NCI-H774 (cell line): ENCODE results near the gene SPECC1L.
"Not testable (repeated sequence)": the region's sequence is repeated elsewhere in the genome, so short reads cannot be mapped to it uniquely, and the experiment has no call there.

Experiments
- DNase-seq: peaks from one replicate; lab custom pipeline; 2025; lab: John Stamatoyannopoulos, UW

SPECC1L gene

DNA sequence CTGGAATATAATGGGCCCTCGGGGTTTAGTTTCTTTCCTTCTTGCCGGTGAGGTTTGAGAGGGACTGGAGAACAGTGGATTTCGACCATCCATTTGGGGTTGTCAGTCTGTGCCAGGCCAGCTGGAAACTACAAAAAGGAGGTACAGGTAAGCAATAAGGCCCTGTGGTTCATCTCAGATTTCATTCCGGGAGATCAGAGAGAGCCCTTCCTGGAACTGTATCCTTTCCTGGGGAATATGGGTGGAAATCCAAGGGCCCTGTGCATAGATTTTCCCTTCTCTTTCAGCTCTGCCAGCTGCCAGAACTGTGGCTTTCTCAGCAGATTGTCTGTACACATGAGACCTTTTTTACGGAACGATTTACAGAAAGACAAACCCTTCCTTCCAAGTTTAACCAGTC is 17.2 kb downstream of the SPECC1L start:
- not testable (repeated sequence) for DNase-seq

DNA sequence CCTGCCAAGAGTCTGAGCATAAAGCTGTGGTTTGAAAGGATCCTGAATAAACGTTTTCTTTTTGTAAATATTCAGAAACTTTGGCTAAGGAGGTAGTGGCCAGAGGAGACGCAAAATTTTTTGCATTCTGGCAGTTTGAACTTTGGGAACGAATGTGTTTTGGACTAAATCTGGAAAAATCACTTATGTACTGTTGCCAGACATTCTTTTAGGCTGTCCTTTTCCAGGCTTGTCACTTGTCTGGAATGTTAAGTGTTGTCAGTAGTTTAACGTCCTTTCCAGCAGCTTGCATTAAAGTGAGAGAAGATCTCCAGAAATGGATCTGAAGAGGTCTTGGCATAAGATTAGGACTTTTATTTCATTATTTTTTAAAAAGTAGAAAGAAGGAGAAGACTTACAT is 18.5 kb downstream of the SPECC1L start:
- DNase-seq = no peak

DNA sequence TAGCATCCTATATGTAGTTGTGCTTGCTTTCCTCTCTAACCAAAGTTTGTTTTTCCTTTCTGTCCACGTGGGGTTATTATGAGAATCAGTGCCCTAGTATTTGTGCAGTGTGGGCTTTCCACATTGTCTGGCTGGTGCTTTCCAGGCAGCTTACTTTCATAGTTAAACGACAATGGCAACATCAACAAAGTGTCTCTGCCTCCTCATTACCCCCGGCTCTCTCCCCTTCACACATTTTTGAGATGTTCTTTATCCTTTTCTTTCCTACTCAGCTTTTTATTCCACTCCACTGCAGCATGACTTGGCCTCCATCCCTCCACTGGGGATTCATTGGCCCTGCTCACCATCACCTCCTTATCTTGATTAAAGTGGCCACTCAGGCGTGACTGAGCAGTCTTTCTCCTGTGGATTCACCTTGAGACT is 19.1 kb downstream of the SPECC1L start:
- DNase-seq = no peak

DNA sequence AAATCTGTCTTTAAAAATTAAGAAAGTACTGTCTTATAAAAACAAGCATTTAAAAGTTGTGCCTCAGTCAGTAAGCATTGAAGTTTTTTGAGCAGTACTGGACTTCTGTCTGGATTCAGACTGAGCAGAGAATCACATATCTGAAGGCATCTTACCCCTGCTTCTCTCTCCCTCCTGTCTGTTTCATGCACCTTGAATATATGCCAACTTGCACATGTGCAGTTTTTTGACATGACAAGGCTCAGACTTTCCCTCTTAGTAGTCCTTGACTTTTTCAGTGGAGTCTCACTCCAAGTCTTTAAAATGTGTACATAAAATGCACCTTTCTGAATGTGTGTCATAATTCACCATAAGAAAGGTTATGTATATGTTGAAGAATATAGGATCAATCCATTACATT is 19.8 kb downstream of the SPECC1L start:
- no peak for DNase-seq

DNA sequence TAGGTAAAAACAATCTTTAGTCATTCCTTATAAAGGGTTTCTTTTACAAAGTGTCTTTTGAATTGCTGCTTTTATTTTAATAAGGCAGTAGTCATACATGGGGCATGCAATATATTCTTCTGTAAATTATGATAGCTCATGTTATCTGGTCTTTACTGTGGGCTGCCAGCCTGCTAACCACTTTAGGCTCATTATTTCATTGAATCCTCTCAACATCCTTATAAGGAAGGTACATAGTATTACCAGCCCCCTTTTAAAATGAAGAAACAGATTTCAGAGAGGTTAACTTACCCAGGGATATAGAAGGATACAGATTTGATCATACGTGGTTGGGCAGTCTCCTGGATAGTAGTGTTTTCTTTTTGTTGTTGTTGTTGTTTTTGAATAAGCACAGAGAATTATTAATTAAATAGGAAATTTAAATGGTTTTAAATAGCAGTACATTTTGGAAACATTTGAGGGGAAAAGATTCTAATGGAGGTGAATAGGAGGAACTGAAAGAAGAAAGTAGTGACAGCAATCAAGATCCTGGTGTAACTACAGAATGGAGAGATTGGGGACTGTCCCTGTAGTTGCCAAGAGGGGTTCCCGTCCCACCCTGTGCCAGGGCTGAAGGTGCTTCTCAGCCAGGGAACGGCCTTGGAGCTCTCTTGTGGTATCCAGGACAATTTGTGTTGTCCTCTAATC is 21.0 kb downstream of the SPECC1L start:
- no peak for DNase-seq

DNA sequence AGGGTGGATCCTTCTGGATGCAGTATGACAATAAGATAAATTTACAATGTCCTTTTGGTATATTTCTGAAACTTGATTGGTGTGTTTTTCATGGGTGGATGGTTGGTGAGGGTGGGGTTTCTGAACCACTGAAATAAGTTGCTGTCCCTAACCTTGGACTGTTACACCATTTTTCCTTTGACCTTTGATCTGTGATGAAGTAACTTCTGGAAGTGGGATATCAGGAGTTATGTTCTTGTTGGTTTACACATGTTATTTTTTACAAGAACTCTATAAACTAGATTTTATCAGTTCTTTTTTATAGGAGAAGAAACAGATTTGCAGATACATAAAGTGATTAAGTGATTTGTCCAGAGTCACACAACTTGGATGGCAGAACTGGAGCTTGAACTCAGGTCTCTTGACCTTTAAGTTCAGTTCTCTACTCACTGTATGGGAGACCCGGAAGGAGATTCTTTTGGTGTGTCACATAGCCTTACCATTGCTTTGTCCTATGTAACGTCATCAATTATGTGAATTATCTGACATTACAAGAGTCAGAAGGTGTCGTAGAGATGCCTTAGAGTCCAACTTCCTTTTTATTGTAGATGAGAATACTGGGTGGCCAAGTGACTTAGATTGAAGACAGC is 21.7 kb downstream of the SPECC1L start:
- DNase-seq = not testable (repeated sequence)

DNA sequence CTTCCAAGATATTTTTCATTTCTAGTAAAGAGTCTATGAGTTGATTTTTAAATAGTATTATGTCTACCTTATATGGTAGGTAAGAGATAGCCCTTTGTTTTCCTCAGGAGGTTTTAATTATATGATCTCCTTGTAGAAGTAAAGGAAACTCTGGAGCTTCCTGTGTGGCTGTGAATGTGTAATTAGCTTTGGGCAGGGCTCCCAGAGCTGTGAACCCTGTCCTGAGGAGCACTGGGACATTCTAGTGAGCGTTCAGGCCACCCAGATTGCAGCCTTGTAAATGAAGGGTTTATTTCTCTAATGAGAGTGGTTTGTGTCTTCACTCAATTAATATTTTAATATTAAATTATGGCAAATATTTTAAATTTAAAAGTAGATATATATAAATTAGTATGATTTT is 24.3 kb downstream of the SPECC1L start:
- DNase-seq = not testable (repeated sequence)

DNA sequence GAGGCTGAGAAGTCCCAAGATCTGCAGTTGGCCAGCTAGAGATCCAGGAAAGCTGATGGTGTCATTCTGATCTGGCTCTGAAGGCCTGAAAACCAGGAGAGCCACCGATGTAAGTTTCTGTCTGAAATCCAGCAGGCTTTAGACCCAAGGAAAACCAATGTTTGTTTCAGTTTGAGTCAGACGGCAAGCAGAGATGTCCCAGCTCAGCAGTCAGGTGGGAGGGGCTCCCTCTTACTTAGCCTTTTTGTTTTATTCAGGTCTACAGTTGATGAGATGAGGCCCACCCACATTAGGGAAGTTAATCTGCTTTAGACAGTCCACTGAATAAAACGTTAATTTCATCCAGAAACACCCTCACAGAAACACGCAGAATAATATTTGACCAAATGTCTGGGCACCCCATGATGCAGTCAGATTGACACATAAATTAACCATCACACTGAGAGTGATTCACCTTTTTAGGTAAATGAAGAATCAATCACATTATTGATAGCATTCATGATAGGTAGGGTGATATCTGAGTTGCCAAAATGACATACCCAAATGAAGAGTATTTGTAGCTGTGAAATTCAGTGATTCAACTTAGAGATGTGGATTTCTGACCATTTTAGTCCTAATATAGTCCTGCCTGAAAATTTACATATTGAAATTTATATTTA is 28.0 kb downstream of the SPECC1L start:
- DNase-seq = not testable (repeated sequence)

DNA sequence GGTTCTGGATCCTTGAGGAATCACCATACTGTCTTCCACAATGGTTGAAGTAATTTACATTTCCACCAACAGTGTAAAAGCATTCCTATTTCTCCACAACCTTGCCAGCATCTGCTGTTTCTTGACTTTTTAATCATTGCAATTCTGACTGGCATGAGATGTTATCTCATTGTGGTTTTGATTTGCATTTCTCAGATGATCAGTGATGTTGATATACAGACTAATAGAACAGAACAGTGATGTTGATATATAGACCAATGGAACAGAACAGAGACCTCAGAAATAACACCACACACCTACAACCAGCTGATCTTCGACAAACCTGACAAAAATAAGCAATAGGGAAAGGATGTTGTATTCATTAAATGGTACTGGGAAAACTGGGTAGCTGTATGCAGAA is 29.9 kb downstream of the SPECC1L start:
- DNase-seq = not testable (repeated sequence)

DNA sequence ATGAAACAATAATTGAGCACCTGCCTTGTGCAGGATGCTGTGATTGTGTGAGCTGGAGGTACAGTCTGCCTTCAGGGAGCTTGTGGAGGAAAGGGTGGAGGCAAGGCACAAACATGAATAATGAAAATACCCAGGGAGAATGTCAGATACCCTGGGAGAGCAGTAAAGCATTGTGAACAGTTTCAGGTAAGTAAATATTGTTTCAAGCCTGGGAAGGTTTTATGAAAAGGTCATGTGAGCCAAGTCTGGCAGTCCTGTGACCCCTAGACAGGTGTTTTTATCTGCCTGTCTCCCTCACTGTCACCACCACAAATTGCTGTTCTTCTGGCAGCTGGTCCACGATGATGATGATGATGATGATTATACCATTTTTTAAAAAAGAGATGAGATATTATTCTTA is 32.0 kb downstream of the SPECC1L start:
- DNase-seq = peak; percentile 84

DNA sequence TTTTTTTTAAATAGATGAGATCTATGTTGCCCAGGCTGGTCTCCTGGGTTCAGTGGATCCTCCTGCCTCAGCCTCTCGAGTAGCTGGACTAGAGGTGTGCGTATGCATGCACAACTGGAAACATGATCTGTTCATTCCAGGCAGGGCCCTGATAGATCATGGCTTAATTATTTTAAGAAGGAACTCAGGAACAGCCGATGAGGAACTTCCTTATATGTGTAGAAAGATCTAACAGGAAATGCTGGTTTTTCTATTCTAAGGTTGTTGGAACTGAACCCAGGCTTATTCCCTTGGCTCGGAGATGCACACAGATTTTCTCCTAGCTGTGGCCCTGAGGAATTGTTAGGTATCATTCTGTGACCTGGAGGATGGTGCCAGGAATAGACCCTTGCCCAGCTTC is 32.4 kb downstream of the SPECC1L start:
- DNase-seq = no peak

DNA sequence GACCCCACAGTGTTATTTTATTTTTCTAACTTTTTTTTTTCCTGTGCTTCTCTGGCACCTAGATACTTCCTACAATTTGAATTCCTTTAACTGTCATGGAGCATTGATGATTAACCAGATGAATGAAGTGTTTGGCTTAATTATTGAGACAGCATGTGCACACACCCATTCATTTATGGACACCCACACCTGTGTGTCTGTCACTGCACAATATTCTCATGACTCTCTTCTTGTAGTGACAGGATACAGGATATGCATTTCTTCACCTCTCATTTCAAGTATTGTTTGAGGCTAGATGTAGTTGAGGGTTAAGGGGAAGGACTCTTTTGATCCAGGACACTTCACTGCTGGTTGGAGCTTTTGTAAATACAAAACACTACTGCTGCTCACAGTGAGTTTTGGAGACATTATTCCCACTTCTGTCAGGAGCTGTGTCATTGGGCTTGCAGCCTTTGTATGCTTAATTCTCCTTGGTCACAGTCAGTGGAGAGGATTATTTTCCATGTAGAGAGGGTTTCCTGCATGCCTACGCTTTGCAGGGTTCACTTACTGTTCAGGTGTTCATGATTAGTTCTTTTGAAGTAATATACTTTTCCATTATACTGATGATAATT is 33.5 kb downstream of the SPECC1L start:
- no peak for DNase-seq

DNA sequence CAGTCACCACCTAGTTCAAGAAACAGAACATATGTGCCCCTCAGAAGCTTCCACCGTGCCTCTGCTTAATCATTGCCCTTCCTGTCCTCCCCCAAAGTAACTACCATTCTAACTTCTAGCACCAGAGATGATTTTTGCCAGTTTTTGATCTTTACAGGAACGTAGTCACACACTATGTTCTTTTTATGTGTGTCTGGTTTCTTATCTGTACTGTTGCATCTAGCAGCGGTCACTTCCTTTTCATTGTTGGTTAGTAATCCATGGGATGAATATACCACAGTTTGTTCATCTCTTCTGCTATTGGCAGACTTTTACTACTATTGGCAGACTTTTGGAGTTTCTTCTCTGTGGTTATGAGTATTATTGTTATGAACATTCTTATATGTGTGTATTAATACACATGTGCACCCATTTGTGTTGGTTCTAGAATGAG is 34.6 kb downstream of the SPECC1L start:
- DNase-seq = no peak

DNA sequence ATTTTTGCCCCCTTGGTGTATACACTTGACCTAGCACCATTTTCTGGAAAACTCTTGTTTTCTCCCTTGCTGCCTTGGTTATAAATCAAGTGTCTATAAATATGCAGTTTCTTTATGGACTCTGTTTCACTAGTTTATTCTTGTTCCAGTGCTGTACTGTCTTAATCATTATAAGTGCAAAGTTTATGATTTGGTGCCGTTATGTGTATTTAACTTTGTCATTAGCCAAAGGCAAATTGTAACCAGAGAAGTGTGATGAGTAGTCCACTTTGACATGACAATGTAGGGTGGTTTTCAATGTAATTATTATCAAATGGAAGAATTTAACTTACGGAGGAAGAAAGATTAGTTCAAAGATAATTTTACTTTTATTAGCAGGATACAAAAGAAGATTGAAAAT is 40.3 kb downstream of the SPECC1L start:
- DNase-seq = no peak

DNA sequence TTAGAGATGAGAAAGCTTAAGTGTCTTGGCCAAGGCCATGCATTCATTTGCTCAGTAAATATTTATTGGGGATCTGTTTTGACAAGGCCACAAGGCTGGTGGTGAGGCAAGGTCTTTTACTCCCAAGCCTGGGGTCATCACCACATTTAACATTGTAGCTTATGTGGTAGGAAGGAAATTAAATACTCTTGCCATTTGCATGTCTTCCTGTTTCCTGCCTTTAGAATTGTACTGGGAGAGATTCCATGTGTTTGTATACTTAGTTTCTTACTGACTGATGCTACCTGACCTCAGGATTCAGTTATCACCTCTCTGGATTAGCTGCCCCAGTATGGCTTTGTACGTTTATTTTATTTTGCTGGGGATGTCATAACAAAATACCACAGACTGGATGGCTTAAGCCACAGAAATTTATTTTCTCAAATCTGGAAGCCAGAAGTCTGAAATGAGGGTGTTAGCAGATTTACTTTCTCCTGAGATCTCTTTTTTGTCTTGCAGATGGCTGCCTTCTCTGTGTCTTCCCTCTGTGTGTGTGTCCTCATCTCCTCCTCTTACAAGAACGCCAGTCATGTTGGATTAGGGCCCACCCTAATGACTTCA is 44.8 kb downstream of the SPECC1L start:
- DNase-seq = no peak

DNA sequence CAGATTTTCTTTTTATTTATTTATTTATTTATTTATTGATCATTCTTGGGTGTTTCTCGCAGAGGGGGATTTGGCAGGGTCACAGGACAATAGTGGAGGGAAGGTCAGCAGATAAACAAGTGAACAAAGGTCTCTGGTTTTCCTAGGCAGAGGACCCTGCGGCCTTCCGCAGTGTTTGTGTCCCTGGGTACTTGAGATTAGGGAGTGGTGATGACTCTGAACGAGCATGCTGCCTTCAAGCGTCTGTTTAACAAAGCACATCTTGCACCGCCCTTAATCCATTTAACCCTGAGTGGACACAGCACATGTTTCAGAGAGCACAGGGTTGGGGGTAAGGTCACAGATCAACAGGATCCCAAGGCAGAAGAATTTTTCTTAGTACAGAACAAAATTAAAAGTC is 45.6 kb downstream of the SPECC1L start:
- not testable (repeated sequence) for DNase-seq

DNA sequence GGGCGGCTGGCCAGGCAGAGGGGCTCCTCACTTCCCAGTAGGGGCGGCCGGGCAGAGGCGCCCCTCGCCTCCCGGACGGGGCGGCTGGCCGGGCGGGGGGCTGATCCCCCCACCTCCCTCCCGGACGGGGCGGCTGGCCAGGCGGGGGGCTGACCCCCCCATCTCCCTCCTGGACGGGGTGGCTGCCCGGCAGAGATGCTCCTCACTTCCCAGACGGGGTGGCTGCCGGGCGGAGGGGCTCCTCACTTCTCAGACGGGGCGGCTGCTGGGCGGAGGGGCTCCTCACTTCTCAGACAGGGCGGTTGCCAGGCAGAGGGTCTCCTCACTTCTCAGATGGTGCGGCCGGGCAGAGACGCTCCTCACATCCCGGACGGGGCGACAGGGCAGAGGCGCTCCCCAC is 46.9 kb downstream of the SPECC1L start:
- not testable (repeated sequence) for DNase-seq

DNA sequence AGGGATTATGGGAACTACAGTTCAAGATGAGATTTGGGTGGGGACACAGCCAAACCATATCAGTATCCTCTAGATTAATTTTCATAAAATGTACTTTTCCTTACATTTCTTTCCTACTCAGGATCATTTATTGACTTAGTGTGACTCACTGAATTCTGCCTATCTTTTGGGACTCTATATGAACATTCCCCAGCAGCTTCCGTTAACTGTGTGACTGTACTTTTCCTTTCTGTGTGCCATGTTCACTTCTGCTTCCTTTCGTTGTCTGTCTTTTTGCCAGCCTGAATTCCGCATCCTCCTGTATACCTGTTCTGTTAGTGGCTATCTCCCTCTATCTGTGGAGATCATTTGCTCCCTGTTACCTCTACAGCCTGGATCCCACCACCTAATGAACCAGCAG is 48.8 kb downstream of the SPECC1L start:
- DNase-seq = no peak

DNA sequence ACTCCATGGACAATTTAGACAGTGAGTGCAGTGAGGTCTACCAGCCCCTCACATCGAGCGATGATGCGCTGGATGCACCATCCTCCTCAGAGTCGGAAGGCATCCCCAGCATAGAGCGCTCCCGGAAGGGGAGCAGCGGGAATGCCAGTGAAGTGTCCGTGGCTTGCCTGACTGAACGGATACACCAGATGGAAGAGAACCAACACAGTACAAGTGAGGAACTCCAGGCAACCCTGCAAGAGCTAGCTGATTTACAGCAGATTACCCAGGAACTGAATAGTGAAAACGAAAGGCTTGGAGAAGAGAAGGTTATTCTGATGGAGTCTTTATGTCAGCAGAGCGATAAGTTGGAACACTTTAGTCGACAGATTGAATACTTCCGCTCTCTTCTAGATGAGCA is 51.4 kb downstream of the SPECC1L start:
- DNase-seq = no peak

DNA sequence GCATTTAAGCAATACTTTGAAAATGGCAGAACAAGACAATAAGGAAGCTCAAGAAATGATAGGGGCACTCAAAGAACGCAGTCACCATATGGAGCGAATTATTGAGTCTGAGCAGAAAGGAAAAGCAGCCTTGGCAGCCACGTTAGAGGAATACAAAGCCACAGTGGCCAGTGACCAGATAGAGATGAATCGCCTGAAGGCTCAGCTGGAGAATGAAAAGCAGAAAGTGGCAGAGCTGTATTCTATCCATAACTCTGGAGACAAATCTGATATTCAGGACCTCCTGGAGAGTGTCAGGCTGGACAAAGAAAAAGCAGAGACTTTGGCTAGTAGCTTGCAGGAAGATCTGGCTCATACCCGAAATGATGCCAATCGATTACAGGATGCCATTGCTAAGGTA is 51.9 kb downstream of the SPECC1L start:
- DNase-seq = no peak

DNA sequence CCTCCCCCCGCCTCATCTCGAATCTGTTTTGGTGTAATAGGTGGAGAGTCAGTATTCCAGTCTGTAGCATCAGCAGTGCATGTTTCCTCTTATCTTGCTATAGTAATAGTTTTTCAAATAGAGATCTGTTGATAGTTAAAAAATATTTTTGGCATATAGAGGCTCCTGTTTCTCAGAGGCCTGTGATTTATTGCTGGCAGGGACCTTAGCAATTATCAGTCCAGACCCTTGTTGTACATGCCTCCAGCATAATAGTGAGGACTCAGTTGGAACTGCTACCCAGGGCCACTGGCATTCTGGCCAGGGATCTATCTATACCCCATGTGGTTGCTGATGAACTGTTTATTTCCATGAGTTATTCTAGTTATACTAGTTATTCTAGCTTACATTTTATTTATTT is 52.6 kb downstream of the SPECC1L start:
- DNase-seq = no peak

DNA sequence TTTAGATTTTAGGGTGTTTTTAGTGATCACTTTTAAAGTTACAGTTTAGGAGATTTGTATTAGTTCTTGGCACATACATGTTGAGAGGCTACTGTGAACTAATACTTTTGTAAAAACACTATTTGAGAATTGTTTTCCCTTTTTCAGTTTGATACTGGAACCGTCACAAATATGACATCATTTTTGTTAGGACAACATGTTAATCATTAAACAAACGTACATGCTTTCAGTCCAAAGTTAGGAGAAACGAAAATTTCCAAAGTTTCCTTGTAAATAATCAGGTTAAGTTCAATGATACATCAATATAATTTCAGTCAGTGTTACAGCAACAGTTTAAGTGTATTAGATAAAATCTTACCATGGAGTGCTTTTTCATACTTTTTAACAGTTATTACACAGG is 53.1 kb downstream of the SPECC1L start:
- DNase-seq = no peak

DNA sequence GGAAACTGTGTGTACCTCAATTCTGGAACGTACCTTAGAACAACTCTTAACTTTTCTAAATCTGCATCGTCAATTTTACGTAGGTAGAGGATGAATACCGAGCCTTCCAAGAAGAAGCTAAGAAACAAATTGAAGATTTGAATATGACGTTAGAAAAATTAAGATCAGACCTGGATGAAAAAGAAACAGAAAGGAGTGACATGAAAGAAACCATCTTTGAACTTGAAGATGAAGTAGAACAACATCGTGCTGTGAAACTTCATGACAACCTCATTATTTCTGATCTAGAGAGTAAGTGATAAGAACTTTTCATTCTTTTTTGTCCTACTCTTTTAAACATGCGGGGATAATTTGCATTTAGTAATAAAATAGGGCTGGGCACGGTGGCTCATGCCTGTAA is 53.5 kb downstream of the SPECC1L start:
- DNase-seq = no peak
